Right lobe of liver (tissue), 4 donors: ENCODE results near the gene WSCD2.

Source experiments
- POLR2A ChIP-seq: fragments of 450-650 bp; IDR thresholded peaks from one replicate; pipeline ENCODE4 v1.6.1; 2017; ENCODE audit warnings: antibody characterized with exemption, mild to moderate bottlenecking
- TF ChIP-seq, protein P1 (sequence below), 4 donors: fragments of 200-600 bp in 3 of 4; fragments of 450-650 bp in 1 of 4; IDR thresholded peaks; one replicate each; pipeline versions ENCODE4 v1.5.1 to v1.8.0; 2016 to 2022; ENCODE audit warnings: antibody characterized with exemption in 4 of 4, mild to moderate bottlenecking in 2 of 4
- donor health status: DM: no; HTN: no; CAD: no.
- donor health status: DM: no; HTN: no; CAD: no.
- donor health status: DM: no; HTN: yes; CAD: no.

DNA sequence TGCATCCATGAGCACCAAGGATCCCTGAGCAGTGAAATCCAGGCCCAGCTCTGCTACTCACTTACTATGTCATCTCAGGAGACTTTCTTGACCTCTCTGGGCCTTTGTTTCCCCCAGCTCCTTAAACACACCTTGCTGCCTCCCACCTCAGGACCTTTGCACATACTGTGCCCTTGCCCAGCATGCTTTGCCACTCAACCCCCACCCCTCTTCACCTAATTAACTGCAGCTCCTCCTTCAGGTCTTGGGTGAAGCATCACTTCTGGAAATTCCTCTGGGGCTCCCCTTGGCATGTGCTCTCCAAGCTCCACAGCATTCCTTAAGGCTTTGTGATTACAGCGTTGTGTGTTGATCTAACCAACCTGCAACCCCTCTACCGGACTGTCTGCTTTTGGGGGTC is 15.9 kb downstream of the WSCD2 start:
- TF ChIP-seq, protein P1, sequence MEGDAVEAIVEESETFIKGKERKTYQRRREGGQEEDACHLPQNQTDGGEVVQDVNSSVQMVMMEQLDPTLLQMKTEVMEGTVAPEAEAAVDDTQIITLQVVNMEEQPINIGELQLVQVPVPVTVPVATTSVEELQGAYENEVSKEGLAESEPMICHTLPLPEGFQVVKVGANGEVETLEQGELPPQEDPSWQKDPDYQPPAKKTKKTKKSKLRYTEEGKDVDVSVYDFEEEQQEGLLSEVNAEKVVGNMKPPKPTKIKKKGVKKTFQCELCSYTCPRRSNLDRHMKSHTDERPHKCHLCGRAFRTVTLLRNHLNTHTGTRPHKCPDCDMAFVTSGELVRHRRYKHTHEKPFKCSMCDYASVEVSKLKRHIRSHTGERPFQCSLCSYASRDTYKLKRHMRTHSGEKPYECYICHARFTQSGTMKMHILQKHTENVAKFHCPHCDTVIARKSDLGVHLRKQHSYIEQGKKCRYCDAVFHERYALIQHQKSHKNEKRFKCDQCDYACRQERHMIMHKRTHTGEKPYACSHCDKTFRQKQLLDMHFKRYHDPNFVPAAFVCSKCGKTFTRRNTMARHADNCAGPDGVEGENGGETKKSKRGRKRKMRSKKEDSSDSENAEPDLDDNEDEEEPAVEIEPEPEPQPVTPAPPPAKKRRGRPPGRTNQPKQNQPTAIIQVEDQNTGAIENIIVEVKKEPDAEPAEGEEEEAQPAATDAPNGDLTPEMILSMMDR (IDR thresholded peaks at IDR 0.05), result no peak
- TF ChIP-seq POLR2A, result no peak
